Measurements from ENCODE around the gene FCAMR. TPM values are rescaled to one million over a fixed set of nuclear protein-coding genes. Genes with fewer than 3 reads are reported as not detected.

FCAMR gene
- total RNA-seq, 1 donor, result not detected

Other genes with a start within 250 kb of the FCAMR start
- 0.10 TPM for gene IL19, start 199.7 kb downstream of the FCAMR start, total RNA-seq
- 5.0 TPM for gene IL10, start 198.0 kb downstream of the FCAMR start, total RNA-seq
- gene IL20, start 104.8 kb downstream of the FCAMR start, total RNA-seq, result not detected
- 0.10 TPM for gene IL24, start 73.0 kb downstream of the FCAMR start, total RNA-seq
- gene FCMR, start 48.5 kb downstream of the FCAMR start, total RNA-seq, result 117 TPM
- gene PIGR, start 24.0 kb downstream of the FCAMR start, total RNA-seq, result not detected
- 0.63 TPM for gene C1orf116, start 62.3 kb upstream of the FCAMR start, total RNA-seq
- 44.5 TPM for gene YOD1, start 80.7 kb upstream of the FCAMR start, total RNA-seq
- 5.1 TPM for gene PFKFB2, start 82.8 kb upstream of the FCAMR start, total RNA-seq
- 0.84 TPM for gene C4BPB, start 118.4 kb upstream of the FCAMR start, total RNA-seq
- gene C4BPA, start 133.8 kb upstream of the FCAMR start, total RNA-seq, result 0.10 TPM